AG04450 (cell line): ENCODE measurements around the gene RMI2. TPM values are rescaled to one million over a fixed set of nuclear protein-coding genes. Genes with fewer than 3 reads are reported as not detected.
A peak's percentile ranks its signal among the peaks of the same experiment; 100 is the strongest.

Source experiments
- CTCF ChIA-PET: fragments of 300-600, 350-600 bp; formaldehyde crosslinking; extraction: SDS; loops from one replicate; lab custom pipeline; 2022; ENCODE audit warnings: antibody characterized with exemption, inconsistent platforms; lab: Charles Lee
- POLR2A ChIA-PET: fragments of 350-600 bp; formaldehyde crosslinking; extraction: SDS; loops from one replicate; lab custom pipeline; 2021; ENCODE audit warnings: antibody characterized with exemption, inconsistent platforms; lab: Yijun Ruan, JAX
- DNase-seq: peaks from one replicate; pipeline ENCODE4 v3.0.0-alpha.2; 2011; ENCODE audit warnings: low read depth, low spot score
- H3K27ac ChIP-seq: one replicate; pipeline ENCODE4 v1.5.1; 2012; ENCODE audit warnings: low read depth, low read length, control low read depth
- H3K27me3 ChIP-seq: one replicate; pipeline ENCODE4 v1.6.0; 2012; ENCODE audit warnings: low read length; ENCODE audit not compliant: control insufficient read depth, insufficient read depth
- H3K4me3 ChIP-seq: 2 replicates; pipeline ENCODE4 v1.5.1; 2011; ENCODE audit warnings: mild to moderate bottlenecking, low read depth, low read length, control low read depth
- H3K9me3 ChIP-seq: 2 replicates; pipeline ENCODE4 v1.5.1; 2012; ENCODE audit warnings: low read length; ENCODE audit not compliant: control insufficient read depth, insufficient read depth
- CTCF ChIP-seq: IDR thresholded peaks from 2 replicates; pipeline ENCODE4 v1.5.1; 2011; ENCODE audit warnings: low read depth, low read length, control low read depth, inconsistent platforms
- polyA plus RNA-seq: library from polyadenylated mRNA; depleted of rRNA; stranded (reverse); fragments of >200 nt; gene quantifications from 2 replicates; pipeline ENCODE4 v1.2.3, GENCODE V29; 2011

RMI2 gene
- polyA plus RNA-seq, 1 experiment = 4.7 TPM

- peaks cover 4% of the 10 kb centered on the region; the same call in 1 of the 2 replicates for H3K9me3 ChIP-seq
- POLR2A ChIA-PET = interaction anchor here (0.7 to 1.6 kb wide), 2 partner anchors 71 to 94 kb away, joined by 3 to 11 read pairs; partner anchors contain the start of gene SOCS1
- no peak for DNase-seq
- no peak for TF ChIP-seq CTCF
- H3K27me3 ChIP-seq = no peaks in the 10 kb centered on the region
- H3K4me3 ChIP-seq = no peak overlapping the region
- CTCF ChIA-PET = interaction anchor here (1.0 kb wide), 1 partner anchor 7 kb away, joined by 3 read pairs; no protein-coding TSS in a partner anchor
- H3K27ac ChIP-seq = peak overlapping the region; percentile 85
Measured at GRCh38 chr16:11349599-11350276, 4.5 kb downstream of the RMI2 start.

- POLR2A ChIA-PET = interaction anchor here (1.1 to 1.6 kb wide), 3 partner anchors 95 to 271 kb away, joined by 4 to 11 read pairs (median 10); partner anchors contain the start of gene SOCS1
- peak overlapping the region; percentile 39 for H3K4me3 ChIP-seq
- H3K9me3 ChIP-seq = peaks cover 4% of the 10 kb centered on the region; the same call in 1 of the 2 replicates
- CTCF ChIA-PET = interaction anchor here (0.6 to 1.9 kb wide), 4 partner anchors 32 to 386 kb away, joined by 4 to 8 read pairs (median 5); partner anchors contain the start of gene SOCS1
- peak overlapping the region; percentile 85 for H3K27ac ChIP-seq
- TF ChIP-seq CTCF = no peak
- no peaks in the 10 kb centered on the region for H3K27me3 ChIP-seq
- no peak for DNase-seq
Measured at GRCh38 chr16:11350519-11350918, 5.3 kb downstream of the RMI2 start.

GRCh38 chr16:11350921-11351335, 5.7 kb downstream of the RMI2 start:
- Histone ChIP-seq H3K27ac (peak overlapping the region; percentile 85), H3K4me3 (peak overlapping the region; percentile 39), H3K9me3 (peaks cover 4% of the 10 kb centered on the region; the same call in 1 of the 2 replicates), H3K27me3 (no peaks in the 10 kb centered on the region)
- CTCF ChIA-PET = interaction anchor here (0.6 to 1.9 kb wide), 4 partner anchors 32 to 387 kb away, joined by 4 to 8 read pairs (median 5); partner anchors contain the start of gene SOCS1
- peak; percentile 56 for DNase-seq
- TF ChIP-seq CTCF = no peak
- POLR2A ChIA-PET = interaction anchor here (1.1 to 1.5 kb wide), 2 partner anchors 95 to 271 kb away, joined by 4 to 10 read pairs; partner anchors contain the start of gene SOCS1

- DNase-seq = no peak
- Histone ChIP-seq H3K4me3 (no peak overlapping the region), H3K9me3 (peaks cover 4% of the 10 kb centered on the region; the same call in 1 of the 2 replicates), H3K27ac (no peak overlapping the region), H3K27me3 (no peaks in the 10 kb centered on the region)
- TF ChIP-seq CTCF = no peak
- ChIA-PET POLR2A (interaction anchor here (1.5 kb wide), 1 partner anchor 98 kb away, joined by 3 read pairs; no protein-coding TSS in a partner anchor), CTCF (interaction anchor here (1.2 to 5.9 kb wide), 4 partner anchors 94 to 400 kb away, joined by 3 to 47 read pairs (median 10); partner anchors contain the start of gene SOCS1)
Measured at GRCh38 chr16:11353158-11353557, 7.9 kb downstream of the RMI2 start.

GRCh38 chr16:11354407-11354732, 9.1 kb downstream of the RMI2 start:
- H3K4me3 ChIP-seq = no peak overlapping the region
- ChIA-PET POLR2A (interaction anchor here (1.8 kb wide), 1 partner anchor 99 kb away, joined by 15 read pairs; the partner anchor contains the start of gene SOCS1), CTCF (interaction anchor here (0.9 to 5.9 kb wide), 2 partner anchors 99 to 391 kb away, joined by 6 to 47 read pairs; partner anchors contain the start of gene SOCS1)
- DNase-seq = no peak
- no peaks in the 10 kb centered on the region for H3K27me3 ChIP-seq
- TF ChIP-seq CTCF = no peak
- peak overlapping the region; percentile 62 for H3K27ac ChIP-seq
- peaks cover 4% of the 10 kb centered on the region; the same call in 1 of the 2 replicates for H3K9me3 ChIP-seq
